HepG2 (cell line): ENCODE results near the gene PHYHIPL. TPM values are rescaled to one million over a fixed set of nuclear protein-coding genes. Genes with fewer than 3 reads are reported as not detected.
A peak's percentile ranks its signal among the peaks of the same experiment; 100 is the strongest.

Experiments used
- BRCA1 ChIP-seq: sonication (generic); formaldehyde crosslinking; IDR thresholded peaks from 2 replicates; pipeline ENCODE4 v1.4.0; 2020; ENCODE audit warnings: missing genetic modification reagents
- DZIP1 ChIP-seq: sonication (generic); formaldehyde crosslinking; IDR thresholded peaks from 2 replicates; pipeline ENCODE4 v1.5.0; 2020; ENCODE audit warnings: mild to moderate bottlenecking, missing genetic modification reagents
- FOXA1 ChIP-seq, 2 experiments: fragments of 450-650 bp in 1 of 2; sonication (generic) in 1 of 2; formaldehyde crosslinking in 1 of 2; IDR thresholded peaks; 2 replicates each; pipeline versions ENCODE4 v1.4.0 to v1.6.1; 2016 to 2020; ENCODE audit warnings: missing genetic modification reagents in 1 of 2
- FOXK1 ChIP-seq: sonication (generic); formaldehyde crosslinking; IDR thresholded peaks from 2 replicates; pipeline ENCODE4 v1.4.0; 2020; ENCODE audit warnings: low read depth, missing genetic modification reagents, borderline replicate concordance
- JUNB ChIP-seq: sonication (generic); formaldehyde crosslinking; IDR thresholded peaks from 2 replicates; pipeline ENCODE4 v1.8.0; 2022; ENCODE audit warnings: missing genetic modification reagents, mild to moderate bottlenecking, borderline replicate concordance
- KDM5A ChIP-seq: fragments of 200-600 bp; sonication (generic); IDR thresholded peaks from 2 replicates; pipeline ENCODE4 v1.7.0; 2018; ENCODE audit warnings: antibody characterized with exemption, mild to moderate bottlenecking, low read length, borderline replicate concordance
- POLR2G ChIP-seq: fragments of 200-400 bp; formaldehyde crosslinking; IDR thresholded peaks from 2 replicates; pipeline ENCODE4 v1.6.1; 2018; ENCODE audit warnings: mild to moderate bottlenecking, low read depth, low read length, moderate library complexity
- REPIN1 ChIP-seq: sonication (generic); formaldehyde crosslinking; IDR thresholded peaks from 2 replicates; pipeline ENCODE4 v1.8.0; 2022; ENCODE audit warnings: missing genetic modification reagents, low read depth, mild to moderate bottlenecking, borderline replicate concordance
- SCMH1 ChIP-seq: sonication (generic); formaldehyde crosslinking; IDR thresholded peaks from 2 replicates; pipeline ENCODE4 v1.9.0; 2021; ENCODE audit warnings: missing genetic modification reagents, mild to moderate bottlenecking, borderline replicate concordance
- SIX1 ChIP-seq: sonication (generic); formaldehyde crosslinking; IDR thresholded peaks from 2 replicates; pipeline ENCODE4 v1.4.0; 2020; ENCODE audit warnings: missing genetic modification reagents, borderline replicate concordance
- TEAD2 ChIP-seq: sonication (generic); formaldehyde crosslinking; IDR thresholded peaks from 2 replicates; pipeline ENCODE4 v1.9.0; 2021; ENCODE audit warnings: missing genetic modification reagents
- TOPORS ChIP-seq: sonication (generic); formaldehyde crosslinking; IDR thresholded peaks from 2 replicates; pipeline ENCODE4 v1.8.0; 2023; ENCODE audit warnings: mild to moderate bottlenecking, missing genetic modification reagents
- ZBTB42 ChIP-seq: sonication (generic); formaldehyde crosslinking; IDR thresholded peaks from 2 replicates; pipeline ENCODE4 v1.5.0; 2020; ENCODE audit warnings: mild to moderate bottlenecking, missing genetic modification reagents
- ZBTB46 ChIP-seq: sonication (generic); formaldehyde crosslinking; IDR thresholded peaks from 2 replicates; pipeline ENCODE4 v1.4.0; 2020; ENCODE audit warnings: mild to moderate bottlenecking, missing genetic modification reagents, borderline replicate concordance
- ZBTB7A ChIP-seq: sonication (generic); formaldehyde crosslinking; IDR thresholded peaks from 2 replicates; pipeline ENCODE4 v1.8.0; 2022; ENCODE audit warnings: mild to moderate bottlenecking, missing genetic modification reagents
- ZFP90 ChIP-seq: sonication (generic); formaldehyde crosslinking; IDR thresholded peaks from 2 replicates; pipeline ENCODE4 v1.8.0; 2022; ENCODE audit warnings: missing genetic modification reagents, mild to moderate bottlenecking, inconsistent platforms, borderline replicate concordance
- ZKSCAN5 ChIP-seq: sonication (generic); formaldehyde crosslinking; IDR thresholded peaks from 2 replicates; pipeline ENCODE4 v1.5.1; 2020; ENCODE audit warnings: mild to moderate bottlenecking, missing genetic modification reagents
- ZNF605 ChIP-seq: sonication (generic); formaldehyde crosslinking; IDR thresholded peaks from 2 replicates; pipeline ENCODE4 v1.8.0; 2022; ENCODE audit warnings: mild to moderate bottlenecking, missing genetic modification reagents
- ZNF7 ChIP-seq: IDR thresholded peaks from 2 replicates; pipeline ENCODE4 v1.6.1; 2016; ENCODE audit warnings: missing biosample characterization, missing genetic modification reagents
- ZNF740 ChIP-seq: sonication (generic); formaldehyde crosslinking; IDR thresholded peaks from 2 replicates; pipeline ENCODE4 v1.4.0; 2020; ENCODE audit warnings: missing genetic modification reagents
- ZXDC ChIP-seq: sonication (generic); formaldehyde crosslinking; IDR thresholded peaks from 2 replicates; pipeline ENCODE4 v1.5.0; 2020; ENCODE audit warnings: mild to moderate bottlenecking, missing genetic modification reagents
- polyA plus RNA-seq, 8 experiments: library from polyadenylated mRNA; depleted of rRNA in 3 of 8; stranded (reverse) in 7 of 8; unstranded in 1 of 8; fragments of >200 nt; fragmentation: Illumina TruSeq in 4 of 8; extraction: Trizol in 4 of 8; gene quantifications; 2 replicates each; pipeline versions ENCODE4 v1.2.1 to v1.2.3, GENCODE V29; 2011 to 2016; ENCODE audit warnings: low read depth in 4 of 8, missing spikeins in 1 of 8, mixed read lengths in 1 of 8; ENCODE audit not compliant: insufficient read depth in 1 of 8
- total RNA-seq, 5 experiments: library from RNA; depleted of rRNA; stranded (reverse); fragments of >200 nt; fragmentation: Illumina TruSeq; extraction: Trizol; gene quantifications; 2 replicates each; pipeline ENCODE4 v1.2.3, GENCODE V29; 2016; ENCODE audit warnings: low read depth in 1 of 5

PHYHIPL gene
- total and polyA plus RNA-seq, 2 of the 13 experiments (the other 11 are each of a cell fraction or from before 2014, with no cell fraction given) = 40.6 to 78.5 TPM

- TF ChIP-seq DZIP1 (CRISPR knock-in tag) (peak; percentile 28; the same call in 1 of the 2 replicates), JUNB (CRISPR knock-in tag) (0 out of 2 replicates have a peak, but pooled peaks have one; percentile 65), ZBTB46 (CRISPR knock-in tag) (0 out of 2 replicates have a peak, but pooled peaks have one; percentile 18), FOXA1 (IDR thresholded peaks at IDR 0.05) (no peak), FOXA1 (CRISPR knock-in tag; IDR thresholded peaks at IDR 0.05) (peak; percentile 32), ZXDC (CRISPR knock-in tag) (0 out of 2 replicates have a peak, but pooled peaks have one; percentile 2), SCMH1 (no peak), ZNF740 (CRISPR knock-in tag) (peak; percentile 50), KDM5A (peak; percentile 59; the same call in 1 of the 2 replicates), BRCA1 (CRISPR knock-in tag) (peak; percentile 64; the same call in 1 of the 2 replicates), REPIN1 (CRISPR knock-in tag) (no peak; the same call in 1 of the 2 replicates), SIX1 (no peak), ZBTB42 (no peak), ZFP90 (CRISPR knock-in tag) (peak; percentile 6; the same call in 1 of the 2 replicates), POLR2G (peak; percentile 75), ZNF605 (CRISPR knock-in tag) (0 out of 2 replicates have a peak, but pooled peaks have one; percentile 63), ZNF7 (CRISPR knock-in tag) (no peak), TEAD2 (CRISPR knock-in tag) (peak; percentile 86; the same call in 1 of the 2 replicates), ZBTB7A (peak; percentile 42; the same call in 1 of the 2 replicates), TOPORS (CRISPR knock-in tag) (no peak; the same call in 1 of the 2 replicates), ZKSCAN5 (CRISPR knock-in tag) (no peak), FOXK1 (CRISPR knock-in tag) (no peak)
Measured at GRCh38 chr10:59176241-59177030, at the start of gene PHYHIPL (continued).
